HG03432 (cell line): Measurements from ENCODE around the gene RBKS.
"Not testable (repeated sequence)": the region's sequence is repeated elsewhere in the genome, so short reads cannot be mapped to it uniquely, and the experiment has no call there.

Experiments
- ATAC-seq: cut with Tn5 transposase; IDR thresholded peaks from one replicate; pipeline ENCODE4 v1.9.1; 2021; ENCODE audit warnings: mild to moderate bottlenecking, moderate library complexity; ENCODE audit not compliant: unreplicated experiment

RBKS gene

DNA sequence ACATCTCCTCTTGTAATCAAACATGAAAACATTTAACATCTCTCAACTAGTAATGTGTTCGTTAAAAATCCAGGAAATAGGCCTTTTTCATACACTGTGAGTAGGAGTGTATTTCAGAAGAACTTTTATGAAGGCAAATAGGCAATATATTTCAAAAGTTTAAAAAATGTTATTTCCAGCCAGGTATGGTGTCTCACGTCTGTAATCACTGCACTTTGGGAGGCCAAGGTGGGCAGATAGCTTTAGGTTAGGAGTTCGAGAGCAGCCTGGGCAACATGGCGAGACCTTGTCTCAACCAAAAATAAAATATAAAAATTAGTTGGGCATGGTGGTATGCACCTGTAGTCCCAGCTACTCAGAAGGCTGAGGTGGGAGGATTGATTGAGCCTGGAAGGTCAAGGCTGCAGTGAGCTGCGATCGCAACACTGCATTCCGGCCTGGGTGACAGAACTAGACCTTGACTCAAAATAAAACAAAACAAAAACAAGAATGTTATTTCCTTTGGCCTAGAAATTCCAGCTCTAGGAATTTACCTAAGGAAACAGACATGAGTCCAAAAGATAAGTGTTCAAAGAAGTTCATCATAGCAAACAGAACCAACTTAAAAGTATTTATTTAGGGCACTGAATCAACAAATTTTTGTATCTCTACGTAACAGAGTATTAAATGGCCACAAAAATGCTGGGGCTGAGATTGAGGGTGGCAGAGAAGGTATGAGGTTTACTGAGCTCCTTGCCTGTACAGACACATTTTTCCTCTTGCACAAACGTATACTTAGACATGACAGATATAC, 14.9 kb downstream of the RBKS start:
- ATAC-seq, result no peak

DNA sequence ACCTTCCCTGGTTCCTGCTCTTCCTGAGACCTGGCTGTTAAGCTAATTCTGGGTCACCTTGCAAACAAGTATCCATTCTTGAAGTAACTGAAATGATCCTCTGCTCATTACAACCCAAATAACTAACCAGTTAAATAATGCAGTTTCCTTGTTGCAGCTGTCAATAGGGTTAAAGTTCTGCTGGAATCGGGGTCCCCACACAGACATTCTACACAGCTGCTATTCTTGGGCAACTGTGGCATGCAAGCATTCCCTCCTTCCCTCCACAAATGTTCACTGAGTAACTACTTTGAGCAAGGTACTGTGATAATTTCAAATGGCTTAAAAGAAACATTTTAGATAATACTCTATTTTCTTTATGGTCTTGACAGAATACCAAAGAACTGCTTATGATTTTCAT, 17.1 kb downstream of the RBKS start:
- no peak for ATAC-seq

DNA sequence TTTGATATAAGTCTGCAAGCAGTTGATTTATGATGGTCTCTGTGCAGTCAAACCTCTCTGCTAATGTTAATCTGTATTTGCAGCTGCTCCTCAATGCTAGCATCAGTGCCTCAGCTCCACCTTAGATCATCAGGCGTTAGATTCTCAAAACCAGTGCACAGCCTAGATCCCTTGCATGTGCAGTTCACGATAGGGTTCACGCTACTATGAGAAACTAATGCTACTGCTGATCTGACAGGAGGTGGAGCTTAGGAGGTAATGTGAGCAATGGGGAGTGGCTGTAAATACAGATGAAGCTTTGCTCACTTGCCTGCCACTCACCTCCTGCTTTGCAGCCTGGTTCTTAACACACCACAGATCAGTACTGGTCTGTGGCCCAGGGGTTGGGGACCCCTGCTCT, 18.4 kb downstream of the RBKS start:
- ATAC-seq, result no peak

- ATAC-seq, result no peak
Measured at GRCh38 chr2:27870724-27871123, 19.5 kb downstream of the RBKS start.

DNA sequence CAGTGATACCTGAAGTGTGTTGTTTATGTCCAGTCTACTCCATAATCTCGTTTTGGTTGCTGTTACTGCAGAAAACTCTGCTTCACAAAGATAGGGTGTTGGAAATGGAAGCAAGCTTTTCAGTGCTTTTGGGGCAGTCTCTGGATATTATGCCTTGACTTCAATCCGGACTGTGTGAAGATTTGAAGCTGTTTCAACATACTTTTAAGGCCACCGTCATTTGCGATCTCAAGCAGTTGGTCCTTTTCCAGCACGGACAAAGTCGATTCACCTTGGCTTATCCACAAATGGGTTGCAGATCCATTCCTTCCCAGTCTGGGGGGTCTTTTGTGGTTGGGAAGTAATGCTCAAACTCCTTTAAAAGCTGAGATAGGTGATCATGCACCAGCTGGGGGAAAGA, 20.4 kb downstream of the RBKS start:
- no peak for ATAC-seq

GRCh38 chr2:27866237-27866636, 23.9 kb downstream of the RBKS start:
- ATAC-seq, result no peak

- not testable (repeated sequence) for ATAC-seq
Measured at GRCh38 chr2:27863955-27864354, 26.2 kb downstream of the RBKS start.

DNA sequence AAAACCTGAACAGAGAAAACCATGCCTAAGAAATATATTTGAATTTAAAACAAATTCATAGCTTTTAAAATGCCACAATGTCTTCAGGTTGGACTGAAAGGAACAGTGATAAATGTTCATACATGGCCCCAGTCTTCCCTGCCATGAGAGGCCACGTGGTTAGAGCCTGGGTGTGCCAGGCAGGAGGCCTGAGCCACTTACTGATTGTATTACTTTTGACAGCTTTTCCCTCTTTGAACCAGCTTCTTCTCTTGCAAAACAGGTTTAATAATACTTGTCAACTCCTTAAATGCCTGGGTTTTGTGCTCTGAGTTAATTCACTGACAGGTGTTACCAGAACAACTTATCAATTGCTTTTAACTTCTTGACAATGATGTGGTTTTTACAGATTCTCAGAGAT, 27.0 kb downstream of the RBKS start:
- ATAC-seq, result no peak

- ATAC-seq, result no peak
Measured at GRCh38 chr2:27860111-27860510, 30.1 kb downstream of the RBKS start.

GRCh38 chr2:27857417-27858172, 32.6 kb downstream of the RBKS start:
- no peak for ATAC-seq

DNA sequence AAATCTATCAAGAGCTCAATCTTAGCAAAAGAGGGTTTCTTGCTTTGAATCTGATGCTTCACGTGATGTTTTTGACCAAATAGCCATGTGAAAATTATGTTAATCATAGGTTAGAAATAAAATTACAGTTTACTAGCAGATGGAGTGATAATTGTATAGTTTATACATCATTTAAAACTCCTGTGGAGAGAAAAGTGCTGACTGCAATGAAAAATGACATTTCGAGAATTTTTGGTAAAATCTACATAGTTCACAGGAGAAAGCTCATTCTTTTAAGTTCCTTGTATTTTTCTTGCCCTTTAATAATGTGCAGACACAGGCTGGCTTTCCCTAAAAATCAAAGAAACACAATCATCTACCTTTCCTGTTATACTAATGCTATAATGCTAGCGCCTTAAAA, 33.2 kb downstream of the RBKS start:
- no peak for ATAC-seq

- ATAC-seq, result no peak
Measured at GRCh38 chr2:27856386-27856785, 33.8 kb downstream of the RBKS start.

- ATAC-seq, result no peak
Measured at GRCh38 chr2:27855476-27855875, 34.7 kb downstream of the RBKS start.

GRCh38 chr2:27854229-27854862, 35.8 kb downstream of the RBKS start:
- no peak for ATAC-seq

- ATAC-seq, result no peak
Measured at GRCh38 chr2:27852691-27853090, 37.5 kb downstream of the RBKS start.

DNA sequence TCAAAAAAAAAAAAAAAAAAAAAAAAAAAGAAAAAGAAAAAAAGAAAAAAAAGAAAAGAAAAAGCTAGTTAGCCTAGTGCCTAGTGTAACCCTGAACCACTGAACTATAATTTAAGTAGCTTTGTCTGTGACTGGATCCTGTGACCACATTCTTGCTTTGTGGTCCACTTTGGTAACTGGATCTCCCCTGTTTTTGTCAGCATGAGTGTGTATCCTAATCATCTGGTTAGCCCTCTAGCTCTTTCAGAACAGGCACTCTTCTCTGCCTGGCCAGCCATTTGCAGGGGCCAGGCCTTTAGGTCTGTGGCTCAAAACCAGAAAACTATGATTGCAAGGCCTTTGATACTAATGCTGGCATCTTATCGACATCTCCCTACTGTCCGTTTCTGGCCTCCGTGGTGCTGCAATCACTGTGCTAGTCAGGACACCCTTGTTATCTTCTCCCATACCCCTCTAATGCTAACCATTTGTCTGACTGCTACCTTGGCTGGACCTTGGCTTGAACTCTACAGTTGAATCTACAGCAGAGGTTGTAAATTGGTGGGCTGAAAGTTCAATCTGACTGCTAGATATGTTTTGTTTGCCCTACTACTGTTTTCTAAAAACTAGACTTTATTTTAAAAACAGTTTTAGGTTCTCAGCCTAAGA, 40.5 kb downstream of the RBKS start:
- no peak for ATAC-seq

DNA sequence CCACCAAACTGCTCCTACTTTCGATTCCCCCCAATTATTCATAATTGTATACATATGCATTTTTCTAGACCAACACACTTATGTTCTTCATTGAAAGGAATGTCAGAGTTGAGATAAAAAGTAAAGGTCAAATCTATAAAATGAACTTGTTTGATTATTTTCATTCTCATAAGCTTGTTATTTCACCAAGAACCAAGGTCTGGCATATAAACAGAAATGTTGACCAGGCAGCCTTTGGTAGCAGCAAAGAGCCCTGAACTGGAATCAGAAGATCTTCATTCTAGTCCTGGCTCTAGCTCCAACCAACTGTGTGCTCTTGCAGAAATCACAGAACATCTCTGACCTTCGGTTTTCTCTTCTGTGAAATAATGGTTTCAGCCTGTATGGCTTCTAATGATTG, 42.9 kb downstream of the RBKS start:
- no peak for ATAC-seq

DNA sequence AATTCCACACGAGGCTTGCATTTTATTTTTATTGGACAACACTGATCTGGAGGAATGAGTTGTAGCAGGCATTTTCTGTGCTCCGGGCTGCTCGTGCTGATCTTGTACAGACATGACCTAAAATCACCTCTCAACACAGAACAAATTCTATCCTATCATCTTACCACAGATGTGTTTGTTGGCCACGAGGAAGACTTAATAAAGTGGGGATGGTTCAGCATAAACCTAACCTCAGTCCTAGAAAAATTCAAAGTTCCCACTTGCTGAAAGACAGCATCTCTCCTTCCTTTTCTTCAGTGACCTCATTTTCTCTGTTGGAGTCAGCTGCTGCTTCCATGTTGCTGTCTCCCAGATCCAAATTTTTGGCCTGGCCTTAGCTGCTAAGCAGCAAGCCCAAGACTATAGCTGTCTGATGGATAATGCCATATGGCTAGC, 45.3 kb downstream of the RBKS start:
- ATAC-seq, result no peak

- ATAC-seq, result no peak
Measured at GRCh38 chr2:27843992-27844391, 46.2 kb downstream of the RBKS start.

GRCh38 chr2:27842894-27843293, 47.3 kb downstream of the RBKS start:
- no peak for ATAC-seq

DNA sequence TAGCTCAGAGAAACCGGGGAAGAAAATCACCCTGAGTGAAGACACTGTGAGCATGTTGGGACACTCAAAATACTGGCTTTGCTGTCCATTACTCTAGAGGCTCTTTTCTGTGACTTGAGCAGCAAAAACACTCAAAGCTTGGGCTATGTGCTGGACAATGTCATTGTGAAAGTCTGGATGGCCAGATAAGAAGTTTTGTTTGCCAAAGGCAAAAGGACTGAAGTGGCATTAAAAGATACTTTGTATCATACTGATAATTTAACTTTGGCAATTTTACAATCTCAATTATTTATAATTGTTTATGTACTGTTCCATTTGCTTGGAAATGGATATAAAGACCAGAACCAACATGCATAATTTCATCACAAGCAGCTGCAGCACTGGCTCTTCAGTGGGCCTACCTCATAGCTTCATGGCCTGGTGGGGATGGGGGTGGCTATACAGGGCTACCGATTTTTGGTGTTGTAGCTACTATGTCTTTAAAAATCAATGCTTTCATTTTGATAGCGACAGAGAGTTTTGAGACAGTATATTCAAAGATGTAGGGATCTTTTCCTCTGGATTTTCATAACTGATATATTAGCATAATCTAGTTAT, 51.1 kb downstream of the RBKS start:
- no peak for ATAC-seq
